ENCODE data around the gene GRXCR2. TPM values are rescaled to one million over a fixed set of nuclear protein-coding genes. Genes with fewer than 3 reads are reported as not detected.

Gene GRXCR2
- total and polyA plus RNA-seq, 2 of the 4 experiments (the other 2 are of a cell fraction), result not detected

DNA sequence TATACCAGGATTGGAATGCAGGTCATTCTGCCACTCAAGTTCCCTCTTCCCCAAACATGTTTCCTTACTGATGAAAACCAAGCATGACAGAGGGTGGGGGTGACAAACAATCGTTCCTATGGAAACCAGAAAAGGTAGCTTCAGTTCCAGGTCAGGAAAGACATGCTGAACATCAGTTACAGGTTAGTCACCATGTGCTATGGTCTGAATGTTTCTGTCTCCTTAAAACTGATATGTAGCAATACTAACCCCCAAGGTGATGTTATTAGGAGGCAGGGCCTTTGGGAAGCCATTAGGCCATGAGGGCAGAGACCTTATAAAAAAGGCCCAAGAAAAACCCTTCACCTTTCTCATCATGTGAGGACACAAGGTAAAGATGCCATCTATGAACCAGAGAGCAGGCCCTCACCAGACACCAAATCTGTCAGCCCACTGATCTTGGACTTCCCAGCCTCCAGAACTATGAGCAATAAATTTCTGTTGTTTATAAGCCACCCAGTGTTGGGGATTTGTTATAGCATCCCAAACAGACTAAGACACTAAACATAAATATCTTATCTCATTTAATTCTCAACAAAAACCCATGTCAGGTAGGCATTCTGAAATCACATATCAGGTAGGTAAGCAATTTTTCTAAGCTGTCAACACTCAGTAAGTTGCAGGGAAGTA lies 47.9 kb upstream of the GRXCR2 start:
- Histone ChIP-seq H3K14ac (replicated peaks; ENCODE audit: low read depth, low read length) (no peak overlapping the region), H3K9ac (ENCODE audit: low read depth, low read length) (no peak overlapping the region), H3K18ac (ENCODE audit: low read depth, low read length) (no peak overlapping the region), H4K91ac (ENCODE audit: insufficient read depth, low read depth, low read length) (no peak overlapping the region), H3K27me3 (ENCODE audit: control insufficient read depth, insufficient read depth, low read length) (no peaks in the 10 kb centered on the region), H2BK20ac (ENCODE audit: low read depth, low read length) (no peak overlapping the region), H4K8ac (ENCODE audit: low read depth in 2 of 2, low read length in 2 of 2) (no peak overlapping the region), H3K9me3 (ENCODE audit: control insufficient read depth, insufficient read depth, low read length) (no peaks in the 10 kb centered on the region), H2AFZ (replicated peaks; ENCODE audit: low read length, poor library complexity) (no peak overlapping the region), H3K4ac (ENCODE audit: low read depth, low read length) (no peak overlapping the region), H2BK120ac (ENCODE audit: low read depth, low read length) (no peak overlapping the region), H2AK9ac (replicated peaks; ENCODE audit: low read depth, low read length, poor library complexity) (no peak overlapping the region), H3K23ac (ENCODE audit: low read depth, low read length) (no peak overlapping the region), H3K4me2 (ENCODE audit: low read depth, low read length) (no peak overlapping the region), H3K27ac (ENCODE audit: insufficient read depth, low read length) (no peak overlapping the region), H4K5ac (ENCODE audit: low read depth, low read length) (no peak overlapping the region), H3K79me1 (ENCODE audit: low read depth in 1 of 2, low read length in 2 of 2) (no peaks in the 10 kb centered on the region), H3K56ac (ENCODE audit: extremely low read depth, insufficient read depth, low read length) (no peak overlapping the region), H2BK15ac (ENCODE audit: low read depth, low read length) (no peak overlapping the region), H3K36me3 (ENCODE audit: control insufficient read depth, insufficient read depth, low read length) (no peaks in the 10 kb centered on the region), H3K4me3 (ENCODE audit: insufficient read depth, low read depth, low read length) (no peak overlapping the region), H2AK5ac (ENCODE audit: low read depth, low read length) (no peak overlapping the region), H3K4me1 (ENCODE audit: control insufficient read depth, insufficient read depth, low read length) (peaks cover 11% of the 10 kb centered on the region), H2BK5ac (ENCODE audit: low read depth, low read length, poor library complexity, severe bottlenecking) (no peak overlapping the region), H3K9me1 (ENCODE audit: insufficient read depth, low read length) (peaks cover 3% of the 10 kb centered on the region; the same call in 1 of the 2 replicates), H4K20me1 (ENCODE audit: insufficient read depth, low read length) (no peaks in the 10 kb centered on the region)
- no CpG with 5 or more reads among the region's 1 CpG for WGBS, 2 experiments (ENCODE audit: extremely low coverage in 2 of 2, insufficient read length in 1 of 2)
- ChIA-PET CTCF (no interaction called here), POLR2A (ENCODE audit: unreplicated experiment) (no interaction called here)
- TF ChIP-seq RFX5 (IDR thresholded peaks at IDR 0.05; ENCODE audit: low read depth, low read length) (no peak), FOS (IDR thresholded peaks at IDR 0.05; ENCODE audit: low read depth, low read length) (no peak), POLR2A (IDR thresholded peaks at IDR 0.05; ENCODE audit: low read depth, low read length) (no peak), RAD21 (IDR thresholded peaks at IDR 0.05; ENCODE audit: low read length) (no peak), ELK1 (IDR thresholded peaks at IDR 0.05; ENCODE audit: borderline replicate concordance, low read depth, low read length) (no peak), CEBPB (IDR thresholded peaks at IDR 0.05; ENCODE audit: low read depth, low read length) (no peak), MAFK (IDR thresholded peaks at IDR 0.05; ENCODE audit: low read depth, low read length) (no peak), NFE2L2 (IDR thresholded peaks at IDR 0.05; ENCODE audit: low read depth, low read length) (no peak), CHD1 (IDR thresholded peaks at IDR 0.05; ENCODE audit: low read depth, low read length) (no peak), USF2 (IDR thresholded peaks at IDR 0.05; ENCODE audit: low read depth, low read length) (no peak), MXI1 (IDR thresholded peaks at IDR 0.05; ENCODE audit: borderline replicate concordance, low read depth, low read length) (no peak), SMC3 (IDR thresholded peaks at IDR 0.05; ENCODE audit: low read depth, low read length) (no peak), CTCF (conservative IDR thresholded peaks at IDR 0.05; ENCODE audit: low read depth, low read length) (no peak), MAZ (IDR thresholded peaks at IDR 0.05; ENCODE audit: borderline replicate concordance, low read depth, low read length) (no peak)
- dilution Hi-C loops (cut with HindIII; ENCODE audit: low sequenced_read_pairs, unreplicated experiment) (no loop called here), in situ Hi-C loops (cut with MboI; ENCODE audit: low sequenced_read_pairs) (no loop called here), intact Hi-C loops (cut with micrococcal nuclease) (no loop called here)
- ATAC-seq (ENCODE audit: low read depth) (no peak), DNase-seq (no peak)
- BruUV-seq (replicated peaks), result no TSS peak
